Tibial nerve (tissue), 4 donors: ENCODE measurements around the gene TXNL4A. TPM values are rescaled to one million over a fixed set of nuclear protein-coding genes. Genes with fewer than 3 reads are reported as not detected.

ENCODE experiments used
- DNase-seq, 2 donors: peaks; one replicate each; pipeline ENCODE4 v3.0.0-alpha.2; 2019; ENCODE audit warnings: low spot score in 2 of 2
- H3K27ac ChIP-seq, 4 donors: fragments of 200-600 bp; sonication (generic) in 3 of 4; one replicate each; pipeline ENCODE4 v1.5.1; 2017 to 2019; ENCODE audit warnings: mild to moderate bottlenecking in 1 of 4
- H3K27me3 ChIP-seq, 2 donors: fragments of 200-600 bp; sonication (generic) in 1 of 2; one replicate each; pipeline versions ENCODE4 v1.5.1 to v1.6.0; 2017 to 2019
- H3K36me3 ChIP-seq, 3 donors: fragments of 200-600 bp; sonication (generic); one replicate each; pipeline ENCODE4 v1.5.1; 2018 to 2019
- H3K4me1 ChIP-seq, 4 donors: fragments of 200-600 bp; sonication (generic) in 3 of 4; one replicate each; pipeline ENCODE4 v1.5.1; 2017 to 2019
- H3K4me3 ChIP-seq, 4 donors: fragments of 200-600 bp; sonication (generic) in 3 of 4; one replicate each; pipeline ENCODE4 v1.5.1; 2017 to 2019; ENCODE audit warnings: mild to moderate bottlenecking in 1 of 4, moderate library complexity in 1 of 4
- H3K9me3 ChIP-seq, 4 donors: fragments of 200-600 bp; sonication (generic) in 3 of 4; one replicate each; pipeline ENCODE4 v1.5.1; 2017 to 2019
- CTCF ChIP-seq, 5 experiments: fragments of 200-600 bp in 3 of 5; fragments of 450-650 bp in 2 of 5; sonication (generic) in 3 of 5; IDR thresholded peaks; one replicate each; pipeline ENCODE4 v1.5.1; 2016 to 2019; ENCODE audit warnings: antibody characterized with exemption in 5 of 5, mild to moderate bottlenecking in 3 of 5, moderate library complexity in 2 of 5
- EP300 ChIP-seq, 2 donors: sonication (generic); formaldehyde crosslinking; IDR thresholded peaks; one replicate each; pipeline ENCODE4 v1.6.1; 2017; ENCODE audit warnings: antibody characterized with exemption in 2 of 2, mild to moderate bottlenecking in 1 of 2
- POLR2A ChIP-seq, 2 donors: fragments of 450-650 bp; IDR thresholded peaks; one replicate each; pipeline ENCODE4 v1.6.1; 2017; ENCODE audit warnings: antibody characterized with exemption in 2 of 2, mild to moderate bottlenecking in 2 of 2, moderate library complexity in 2 of 2
- WGBS, 2 donors: methylation state at CpG; one replicate each; pipeline ENCODE4 v1.1.5; 2018; 5-methylcytosine and 5-hydroxymethylcytosine counted together
- total RNA-seq, 4 donors: library from RNA; depleted of rRNA; stranded (reverse); fragments of >200 nt; gene quantifications; one replicate each; pipeline ENCODE4 v1.1.0, GENCODE V29; 2016

TXNL4A gene
- total RNA-seq, 4 donors from 2014 or later, result 19.0 to 34.9 (median 32.5) TPM

- peak in 1 of 2 donors; percentile 46 for TF ChIP-seq EP300 (IDR thresholded peaks at IDR 0.05)
- TF ChIP-seq CTCF (IDR thresholded peaks at IDR 0.05), result no peak
- H3K4me1 ChIP-seq, result peaks cover 0 to 37% (median 9%) of the 10 kb centered on the region in 4 donors
- H3K9me3 ChIP-seq, result no peaks in the 10 kb centered on the region
- peak overlapping the region; percentile 54 to 92 (median 89) for H3K27ac ChIP-seq
- H3K36me3 ChIP-seq, result peaks cover 0 to 26% (median 0%) of the 10 kb centered on the region in 3 donors
- no peak for DNase-seq
- 8 to 13% methylated on average over 24 of the region's 24 CpGs for WGBS, 2 donors
- H3K27me3 ChIP-seq, result no peaks in the 10 kb centered on the region
- peak overlapping the region; percentile 41 to 78 (median 76) for H3K4me3 ChIP-seq
These were observed 23.1 kb downstream of the TXNL4A start for GRCh38 chr18:79965119-79965902.

- Histone ChIP-seq H3K27me3 (peaks cover 0 to 5% of the 10 kb centered on the region in 2 donors), H3K36me3 (peaks cover 0 to 19% (median 0%) of the 10 kb centered on the region in 3 donors), H3K27ac (peak within 1 kb of the TSS; percentile 54 to 92 (median 89)), H3K9me3 (no peaks in the 10 kb centered on the region), H3K4me1 (peaks cover 0 to 37% (median 11%) of the 10 kb centered on the region in 4 donors), H3K4me3 (peak within 1 kb of the TSS; percentile 41 to 78 (median 76))
- WGBS, 2 donors, result 2 to 9% methylated on average over 32 to 45 of the region's 73 CpGs
- DNase-seq, result no peak
- TF ChIP-seq CTCF (IDR thresholded peaks at IDR 0.05), result peak in 4 of 5 experiments; percentile 29 to 71 (median 50)
- TF ChIP-seq EP300 (IDR thresholded peaks at IDR 0.05), result peak in 1 of 2 donors; percentile 31
- peak in 1 of 2 donors; percentile 37 for TF ChIP-seq POLR2A (IDR thresholded peaks at IDR 0.05)
These were observed 23.8 kb downstream of the TXNL4A start, which contains the start of gene HSBP1L1 for GRCh38 chr18:79964330-79965118. Gene HSBP1L1, plus strand, starts transcription at chr18:79964643. Its CDS starts 93 bp downstream, at chr18:79964736.

DNA sequence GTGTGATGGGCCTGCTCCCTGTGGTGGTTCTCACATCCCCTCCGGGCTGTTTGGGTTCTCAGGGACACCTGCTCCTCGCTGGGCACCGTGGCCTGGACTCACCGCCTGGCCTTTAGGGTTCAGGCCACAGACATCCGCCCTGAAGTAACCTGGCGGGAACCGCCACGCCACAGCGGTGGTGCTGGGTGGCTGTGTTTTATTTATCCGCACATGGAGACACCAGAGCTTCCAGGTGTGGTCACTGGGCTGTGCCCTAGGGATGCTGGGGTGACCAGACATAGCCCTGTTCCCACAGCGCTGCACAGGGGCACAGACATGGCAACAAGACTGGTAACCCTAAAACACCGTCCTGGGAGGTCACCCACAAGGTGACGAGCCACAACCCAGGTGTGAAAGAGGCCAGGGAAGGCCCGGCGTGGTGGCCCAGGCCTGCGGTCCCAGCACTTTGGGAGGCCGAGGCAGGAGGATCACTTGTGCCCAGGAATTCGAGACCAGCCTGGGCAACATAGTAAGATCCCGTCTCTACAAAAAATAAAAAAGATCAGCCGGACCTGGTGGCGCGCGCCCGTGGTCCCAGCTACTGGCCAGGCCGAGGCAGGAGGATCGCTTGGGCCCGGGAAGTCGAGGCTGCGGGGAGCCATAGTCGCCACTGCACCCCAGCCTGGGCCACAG, 24.6 kb downstream of the TXNL4A start:
- Histone ChIP-seq H3K27me3 (peaks cover 0 to 6% of the 10 kb centered on the region in 2 donors), H3K27ac (peak overlapping the region; percentile 54 to 92 (median 89)), H3K36me3 (peaks cover 0 to 14% (median 0%) of the 10 kb centered on the region in 3 donors), H3K9me3 (no peaks in the 10 kb centered on the region), H3K4me3 (peak overlapping the region; percentile 41 to 78 (median 76)), H3K4me1 (peaks cover 0 to 37% (median 11%) of the 10 kb centered on the region in 4 donors)
- 91 to 92% methylated on average over 29 to 30 of the region's 30 CpGs for WGBS, 2 donors
- TF ChIP-seq CTCF (IDR thresholded peaks at IDR 0.05) (no peak), POLR2A (IDR thresholded peaks at IDR 0.05) (no peak), EP300 (IDR thresholded peaks at IDR 0.05) (no peak)
- DNase-seq, result no peak

GRCh38 chr18:79962835-79963657, 25.3 kb downstream of the TXNL4A start:
- Histone ChIP-seq H3K36me3 (peaks cover 0 to 6% (median 0%) of the 10 kb centered on the region in 3 donors), H3K4me1 (peaks cover 0 to 37% (median 11%) of the 10 kb centered on the region in 4 donors), H3K27ac (peak overlapping the region in 3 of 4 donors; percentile 42 to 92 (median 89)), H3K4me3 (no peak overlapping the region), H3K27me3 (peaks cover 0 to 6% of the 10 kb centered on the region in 2 donors), H3K9me3 (no peaks in the 10 kb centered on the region)
- no peak for TF ChIP-seq CTCF (IDR thresholded peaks at IDR 0.05)
- TF ChIP-seq POLR2A (IDR thresholded peaks at IDR 0.05), result no peak
- no peak for DNase-seq
- WGBS, 2 donors, result 80 to 84% methylated on average over 30 of the region's 30 CpGs
